Karpas-422 (cell line): ENCODE results near the gene RPL23. TPM values are rescaled to one million over a fixed set of nuclear protein-coding genes. Genes with fewer than 3 reads are reported as not detected.

Experiments
- DNase-seq: peaks from one replicate; pipeline ENCODE4 v3.0.0-alpha.2; 2015
- H2AFZ ChIP-seq: fragments of 200-600 bp; sonication (generic); 2 replicates; pipeline ENCODE4 v1.6.1; 2014; ENCODE audit warnings: antibody characterized with exemption, low read length, mixed read lengths
- H3K27ac ChIP-seq: fragments of 200-600 bp; sonication (generic); 2 replicates; pipeline ENCODE4 v1.5.1; 2014; ENCODE audit warnings: mild to moderate bottlenecking, low read length, moderate library complexity
- H3K27me3 ChIP-seq: fragments of 200-600 bp; sonication (generic); 2 replicates; pipeline ENCODE4 v1.6.1; 2014; ENCODE audit warnings: low read length, mixed read lengths
- H3K36me3 ChIP-seq: fragments of 200-600 bp; sonication (generic); 2 replicates; pipeline ENCODE4 v1.6.1; 2014; ENCODE audit warnings: low read length, mixed read lengths; ENCODE audit not compliant: insufficient read depth
- H3K4me1 ChIP-seq: fragments of 200-600 bp; sonication (generic); 2 replicates; pipeline ENCODE4 v1.6.1; 2014; ENCODE audit warnings: mild to moderate bottlenecking, low read length, mixed read lengths
- H3K4me2 ChIP-seq: fragments of 200-600 bp; sonication (generic); 2 replicates; pipeline ENCODE4 v1.6.1; 2014; ENCODE audit warnings: low read length, low read depth, mild to moderate bottlenecking; ENCODE audit not compliant: poor library complexity, severe bottlenecking
- H3K4me3 ChIP-seq: fragments of 200-600 bp; sonication (generic); 2 replicates; pipeline ENCODE4 v1.5.1; 2014; ENCODE audit warnings: mild to moderate bottlenecking, antibody characterized with exemption, low read length, mixed read lengths
- H3K79me2 ChIP-seq: fragments of 200-600 bp; sonication (generic); 2 replicates; pipeline ENCODE4 v1.6.1; 2014; ENCODE audit warnings: mild to moderate bottlenecking, low read length, mixed read lengths
- H3K9ac ChIP-seq: fragments of 200-600 bp; sonication (generic); 2 replicates; pipeline ENCODE4 v1.6.0; 2014; ENCODE audit warnings: low read length
- H3K9me2 ChIP-seq: fragments of 200-600 bp; sonication (generic), shearing (Covaris generic); replicated peaks from 2 replicates; pipeline ENCODE4 v1.6.0; 2014; ENCODE audit warnings: mild to moderate bottlenecking, low read length, moderate library complexity; ENCODE audit not compliant: insufficient read depth
- H3K9me3 ChIP-seq: fragments of 300-700, 200-600 bp; sonication (generic); 2 replicates; pipeline ENCODE4 v1.6.1; 2014; ENCODE audit warnings: low read length, mixed read lengths
- H4K20me1 ChIP-seq: fragments of 200-600 bp; sonication (generic); 2 replicates; pipeline ENCODE4 v1.6.1; 2014; ENCODE audit warnings: mild to moderate bottlenecking, antibody characterized with exemption, low read length, low read depth; ENCODE audit not compliant: insufficient read depth
- total RNA-seq: library from RNA; depleted of rRNA; stranded (reverse); fragments of >200 nt; shearing (Covaris generic); gene quantifications from 2 replicates; pipeline ENCODE4 v1.2.3, GENCODE V29; 2014; ENCODE audit warnings: low replicate concordance

The RPL23 gene
- total RNA-seq, 1 experiment from 2014 or later: 2,394 TPM

- Histone ChIP-seq H3K4me1 (peaks cover 27% of the 10 kb centered on the region), H3K9me3 (no peaks in the 10 kb centered on the region), H3K9me2 (no peaks in the 10 kb centered on the region), H4K20me1 (peaks cover 40% of the 10 kb centered on the region), H3K27ac (no peak overlapping the region), H3K27me3 (no peaks in the 10 kb centered on the region), H3K4me2 (peak overlapping the region; percentile 98), H3K36me3 (peaks cover 44% of the 10 kb centered on the region), H3K4me3 (peak overlapping the region; percentile 83), H2AFZ (no peak overlapping the region), H3K79me2 (peaks cover 29% of the 10 kb centered on the region), H3K9ac (peak overlapping the region; percentile 87)
- no peak for DNase-seq
Measured at GRCh38 chr17:38851434-38851833, 2.1 kb downstream of the RPL23 start.

- no peaks in the 10 kb centered on the region for H3K9me2 ChIP-seq
- H3K4me3 ChIP-seq: no peak overlapping the region
- peak overlapping the region; percentile 98 for H3K4me2 ChIP-seq
- H3K27me3 ChIP-seq: no peaks in the 10 kb centered on the region
- no peak overlapping the region for H3K9ac ChIP-seq
- no peak for DNase-seq
- peaks cover 27% of the 10 kb centered on the region for H3K4me1 ChIP-seq
- no peak overlapping the region for H3K27ac ChIP-seq
- peaks cover 44% of the 10 kb centered on the region for H3K36me3 ChIP-seq
- H4K20me1 ChIP-seq: peaks cover 40% of the 10 kb centered on the region
- no peak overlapping the region for H2AFZ ChIP-seq
- H3K79me2 ChIP-seq: peaks cover 29% of the 10 kb centered on the region
- no peaks in the 10 kb centered on the region for H3K9me3 ChIP-seq
Measured at GRCh38 chr17:38850374-38850773, 3.1 kb downstream of the RPL23 start.

GRCh38 chr17:38848939-38849605 is 4.4 kb downstream of the RPL23 start:
- DNase-seq: no peak
- H4K20me1 ChIP-seq: peaks cover 40% of the 10 kb centered on the region
- H3K27ac ChIP-seq: no peak overlapping the region
- H3K27me3 ChIP-seq: no peaks in the 10 kb centered on the region
- H3K9me3 ChIP-seq: no peaks in the 10 kb centered on the region
- no peaks in the 10 kb centered on the region for H3K9me2 ChIP-seq
- H3K36me3 ChIP-seq: peaks cover 44% of the 10 kb centered on the region
- H3K4me3 ChIP-seq: no peak overlapping the region
- peaks cover 22% of the 10 kb centered on the region for H3K4me1 ChIP-seq
- peaks cover 29% of the 10 kb centered on the region for H3K79me2 ChIP-seq
- H2AFZ ChIP-seq: no peak overlapping the region
- no peak overlapping the region for H3K9ac ChIP-seq
- H3K4me2 ChIP-seq: no peak overlapping the region

- Histone ChIP-seq H3K9ac (no peak overlapping the region), H2AFZ (no peak overlapping the region), H3K4me3 (no peak overlapping the region), H4K20me1 (peaks cover 40% of the 10 kb centered on the region), H3K27ac (no peak overlapping the region), H3K9me2 (no peaks in the 10 kb centered on the region), H3K79me2 (peaks cover 29% of the 10 kb centered on the region), H3K4me2 (no peak overlapping the region), H3K4me1 (peaks cover 22% of the 10 kb centered on the region), H3K36me3 (peaks cover 44% of the 10 kb centered on the region), H3K27me3 (no peaks in the 10 kb centered on the region), H3K9me3 (no peaks in the 10 kb centered on the region)
- peak; percentile 60 for DNase-seq
Measured at GRCh38 chr17:38848557-38848891, 5.0 kb downstream of the RPL23 start.

GRCh38 chr17:38844261-38844757 is 9.2 kb downstream of the RPL23 start:
- Histone ChIP-seq H2AFZ (no peak overlapping the region), H3K4me1 (no peaks in the 10 kb centered on the region), H3K27ac (no peak overlapping the region), H3K27me3 (no peaks in the 10 kb centered on the region), H4K20me1 (peaks cover 7% of the 10 kb centered on the region), H3K4me3 (no peak overlapping the region), H3K36me3 (peaks cover 6% of the 10 kb centered on the region), H3K79me2 (no peaks in the 10 kb centered on the region), H3K9me3 (no peaks in the 10 kb centered on the region), H3K9me2 (no peaks in the 10 kb centered on the region), H3K4me2 (no peak overlapping the region), H3K9ac (no peak overlapping the region)
- peak; percentile 72 for DNase-seq

- H3K9ac ChIP-seq: peak overlapping the region; percentile 83
- H3K4me3 ChIP-seq: peak overlapping the region; percentile 83
- peaks cover 19% of the 10 kb centered on the region for H3K4me1 ChIP-seq
- H3K9me3 ChIP-seq: no peaks in the 10 kb centered on the region
- no peaks in the 10 kb centered on the region for H3K27me3 ChIP-seq
- peaks cover 14% of the 10 kb centered on the region for H4K20me1 ChIP-seq
- peak overlapping the region; percentile 69 for H3K27ac ChIP-seq
- H2AFZ ChIP-seq: peak overlapping the region; percentile 33; the same call in 1 of the 2 replicates
- peaks cover 30% of the 10 kb centered on the region for H3K79me2 ChIP-seq
- no peaks in the 10 kb centered on the region for H3K36me3 ChIP-seq
- peak overlapping the region; percentile 85 for H3K4me2 ChIP-seq
- no peak for DNase-seq
- H3K9me2 ChIP-seq: no peaks in the 10 kb centered on the region
Measured at GRCh38 chr17:38825762-38826247, 27.7 kb downstream of the RPL23 start.

GRCh38 chr17:38824899-38825761 is 28.4 kb downstream of the RPL23 start, which contains the start of gene CWC25:
CWC25 (minus strand) TSS chr17:38825321; CDS start chr17:38825183, 138 bp downstream.
- Histone ChIP-seq H3K36me3 (no peaks in the 10 kb centered on the region), H3K79me2 (peaks cover 32% of the 10 kb centered on the region), H2AFZ (peak within 1 kb of the TSS; percentile 33; the same call in 1 of the 2 replicates), H3K9ac (peak within 1 kb of the TSS; percentile 83), H3K4me1 (peaks cover 19% of the 10 kb centered on the region), H3K4me3 (peak within 1 kb of the TSS; percentile 83), H4K20me1 (peaks cover 14% of the 10 kb centered on the region), H3K27me3 (no peaks in the 10 kb centered on the region), H3K9me2 (no peaks in the 10 kb centered on the region), H3K9me3 (no peaks in the 10 kb centered on the region), H3K27ac (peak within 1 kb of the TSS; percentile 69), H3K4me2 (peak within 1 kb of the TSS; percentile 85)
- DNase-seq: peak; percentile 98
